Motor neuron (in vitro differentiated cells): ENCODE measurements around the gene MBTD1. TPM values are rescaled to one million over a fixed set of nuclear protein-coding genes. Genes with fewer than 3 reads are reported as not detected.
"Not testable (repeated sequence)": the region's sequence is repeated elsewhere in the genome, so short reads cannot be mapped to it uniquely, and the experiment has no call there.

ENCODE experiments used
- ATAC-seq, 8 experiments: fragments of 200-7000 bp; cut with Tn5 transposase; replicated peaks in 6 of 8; 2 replicates each; pipeline ENCODE4 v1.8.0; 2021; ENCODE audit warnings: mild to moderate bottlenecking in 8 of 8, moderate library complexity in 8 of 8
- H3K27ac ChIP-seq, 2 donors: fragments of 250-450 bp; sonication (Bioruptor Pico); 2 replicates each; pipeline ENCODE4 v1.9.0; 2021; ENCODE audit warnings: antibody characterized with exemption in 2 of 2, mild to moderate bottlenecking in 2 of 2, moderate library complexity in 1 of 2
- H3K4me1 ChIP-seq, 2 donors: fragments of 250-450 bp; sonication (Bioruptor Pico); replicated peaks in 1 of 2; 2 replicates each; pipeline ENCODE4 v1.6.1; 2021; ENCODE audit warnings: antibody characterized with exemption in 2 of 2, mild to moderate bottlenecking in 2 of 2, moderate library complexity in 1 of 2
- H3K4me3 ChIP-seq, 5 donors: fragments of 250-450 bp; sonication (Bioruptor Pico); 2 replicates each; pipeline ENCODE4 v1.9.0; 2021; ENCODE audit warnings: antibody characterized with exemption in 5 of 5, mild to moderate bottlenecking in 5 of 5, moderate library complexity in 4 of 5
- WGBS, 10 experiments: fragments of 450-650 bp; shearing (Covaris generic); methylation state at CpG; one replicate each; pipeline ENCODE4 v1.0.0; 2022; 5-methylcytosine and 5-hydroxymethylcytosine counted together
- in situ Hi-C, 9 experiments: fragments of 400-800 bp; cut with MboI; loops; one replicate each; pipeline ENCODE4 v1.15.0; 2021; ENCODE audit warnings: low sequenced_read_pairs in 9 of 9, low pct_unique_long_range_greater_than_20kb in 2 of 9; ENCODE audit not compliant: unreplicated experiment in 9 of 9
- total RNA-seq, 8 experiments: library from RNA; unstranded; fragments of 300-600 nt; gene quantifications; 2 replicates each; pipeline versions ENCODE4 v1.2.3 to v1.2.4, GENCODE V29; 2022

MBTD1 gene
- total RNA-seq, 8 experiments from 2014 or later, result 15.3 to 56.2 (median 19.8) TPM

- Histone ChIP-seq H3K27ac (no peak overlapping the region), H3K4me3 (no peak overlapping the region), H3K4me1 (no peaks in the 10 kb centered on the region)
- WGBS, 10 experiments, result 80 to 100% (median 96%) methylated on average over 2 of the region's 2 CpGs; no CpG with 5 or more reads in 2 of the 10 experiments
- in situ Hi-C loops, result no loop called here
- no peak for ATAC-seq
Observed at GRCh38 chr17:51240275-51240674, 19.6 kb downstream of the MBTD1 start.

- Histone ChIP-seq H3K4me3 (no peak overlapping the region), H3K4me1 (no peaks in the 10 kb centered on the region), H3K27ac (no peak overlapping the region)
- ATAC-seq, result no peak
- WGBS, 10 experiments, result 77 to 100% (median 92%) methylated on average over 1 to 6 of the region's 6 CpGs
- in situ Hi-C loops, result no loop called here
Observed at GRCh38 chr17:51238255-51238887, 21.5 kb downstream of the MBTD1 start.

GRCh38 chr17:51234162-51234561 lies 25.7 kb downstream of the MBTD1 start:
- WGBS, 10 experiments, result 89 to 100% (median 94%) methylated on average over 2 to 6 of the region's 6 CpGs; no CpG with 5 or more reads in 1 of the 10 experiments
- in situ Hi-C loops, result no loop called here
- ATAC-seq, result no peak
- Histone ChIP-seq H3K4me3 (no peak overlapping the region), H3K27ac (no peak overlapping the region), H3K4me1 (no peaks in the 10 kb centered on the region)

- no peak overlapping the region for H3K4me3 ChIP-seq
- WGBS, 10 experiments, result 88 to 100% (median 98%) methylated on average over 2 to 4 of the region's 4 CpGs; no CpG with 5 or more reads in 1 of the 10 experiments
- no peaks in the 10 kb centered on the region for H3K4me1 ChIP-seq
- no peak for ATAC-seq
- H3K27ac ChIP-seq, result no peak overlapping the region
- in situ Hi-C loops, result no loop called here
Observed at GRCh38 chr17:51231999-51232398, 27.9 kb downstream of the MBTD1 start.

- no peak for ATAC-seq
- in situ Hi-C loops, result no loop called here
- Histone ChIP-seq H3K4me1 (no peaks in the 10 kb centered on the region), H3K27ac (no peak overlapping the region), H3K4me3 (no peak overlapping the region)
- WGBS, 10 experiments, result 26 to 100% (median 89%) methylated on average over 1 to 4 of the region's 4 CpGs; no CpG with 5 or more reads in 2 of the 10 experiments
Observed at GRCh38 chr17:51230306-51230705, 29.5 kb downstream of the MBTD1 start.

- in situ Hi-C loops, result no loop called here
- 90 to 100% (median 100%) methylated on average over 1 to 3 of the region's 3 CpGs; no CpG with 5 or more reads in 5 of the 10 experiments for WGBS, 10 experiments
- Histone ChIP-seq H3K4me1 (no peaks in the 10 kb centered on the region), H3K27ac (no peak overlapping the region), H3K4me3 (no peak overlapping the region)
- no peak for ATAC-seq
Observed at GRCh38 chr17:51229889-51230288, 30.0 kb downstream of the MBTD1 start.

GRCh38 chr17:51228161-51228560 lies 31.7 kb downstream of the MBTD1 start:
- 12 to 100% (median 87%) methylated on average over 1 to 4 of the region's 4 CpGs; no CpG with 5 or more reads in 1 of the 10 experiments for WGBS, 10 experiments
- in situ Hi-C loops, result no loop called here
- H3K4me3 ChIP-seq, result no peak overlapping the region
- no peaks in the 10 kb centered on the region for H3K4me1 ChIP-seq
- ATAC-seq, result no peak
- no peak overlapping the region for H3K27ac ChIP-seq

GRCh38 chr17:51225523-51225922 lies 34.3 kb downstream of the MBTD1 start:
- ATAC-seq, result peak in 3 of 8 experiments; percentile 92 to 97 (median 94)
- in situ Hi-C loops, H3K27ac ChIP-seq, H3K4me1 ChIP-seq, H3K4me3 ChIP-seq: not testable (repeated sequence)
- WGBS, 10 experiments, result 0 to 100% (median 87%) methylated on average over 2 to 6 of the region's 7 CpGs; no CpG with 5 or more reads in 3 of the 10 experiments

- H3K4me3 ChIP-seq, result no peak overlapping the region
- H3K4me1 ChIP-seq, result no peaks in the 10 kb centered on the region
- no peak for ATAC-seq
- no peak overlapping the region for H3K27ac ChIP-seq
- in situ Hi-C loops, result no loop called here
- WGBS, 10 experiments, result 35 to 97% (median 90%) methylated on average over 3 to 10 of the region's 10 CpGs
Observed at GRCh38 chr17:51224402-51225262, 35.2 kb downstream of the MBTD1 start.

- Histone ChIP-seq H3K4me1 (no peaks in the 10 kb centered on the region), H3K27ac (no peak overlapping the region), H3K4me3 (no peak overlapping the region)
- no peak for ATAC-seq
- in situ Hi-C loops, result no loop called here
- 51 to 100% (median 81%) methylated on average over 1 to 4 of the region's 4 CpGs for WGBS, 10 experiments
Observed at GRCh38 chr17:51221322-51221721, 38.5 kb downstream of the MBTD1 start.

- Histone ChIP-seq H3K4me1 (no peaks in the 10 kb centered on the region), H3K4me3 (no peak overlapping the region), H3K27ac (no peak overlapping the region)
- 91 to 100% (median 100%) methylated on average over 1 of the region's 1 CpG; no CpG with 5 or more reads in 4 of the 10 experiments for WGBS, 10 experiments
- ATAC-seq, result no peak
- in situ Hi-C loops, result no loop called here
Observed at GRCh38 chr17:51217946-51218345, 41.9 kb downstream of the MBTD1 start.

GRCh38 chr17:51214920-51215319 lies 44.9 kb downstream of the MBTD1 start:
- in situ Hi-C loops, result no loop called here

GRCh38 chr17:51203838-51204237 lies 56.0 kb downstream of the MBTD1 start:
- in situ Hi-C loops, result no loop called here
- no peaks in the 10 kb centered on the region for H3K4me1 ChIP-seq
- no peak overlapping the region for H3K4me3 ChIP-seq
- no peak for ATAC-seq
- no peak overlapping the region for H3K27ac ChIP-seq

More at GRCh38 chr17:51214920-51215319, 44.9 kb downstream of the MBTD1 start:
- H3K4me1 ChIP-seq, result no peaks in the 10 kb centered on the region
- no peak for ATAC-seq
- H3K27ac ChIP-seq, result no peak overlapping the region
- WGBS, 10 experiments, result 60 to 100% (median 100%) methylated on average over 1 of the region's 1 CpG; no CpG with 5 or more reads in 5 of the 10 experiments
- H3K4me3 ChIP-seq, result no peak overlapping the region
